HG03575 (cell line): Measurements from ENCODE around the gene DNAH10.

Experiments
- ATAC-seq: cut with Tn5 transposase; IDR thresholded peaks from one replicate; pipeline ENCODE4 v1.9.1; 2021; ENCODE audit not compliant: unreplicated experiment, insufficient number of reproducible peaks, low FRiP score; ENCODE audit errors: extremely low read depth

DNAH10 gene

GRCh38 chr12:123761841-123762714 lies at the start of gene DNAH10:
Gene DNAH10 (plus strand): TSS chr12:123762301. CDS start chr12:123762337, 36 bp downstream.
- ATAC-seq = no peak

GRCh38 chr12:123712780-123713319 lies 49.3 kb upstream of the DNAH10 start:
- no peak for ATAC-seq

GRCh38 chr12:123713398-123713797 lies 48.7 kb upstream of the DNAH10 start:
- no peak for ATAC-seq

- no peak for ATAC-seq
These were observed 48.1 kb upstream of the DNAH10 start for GRCh38 chr12:123713823-123714585.

- ATAC-seq = no peak
These were observed 46.9 kb upstream of the DNAH10 start for GRCh38 chr12:123715195-123715594.

- ATAC-seq = no peak
These were observed 44.8 kb upstream of the DNAH10 start for GRCh38 chr12:123717350-123717749.

- ATAC-seq = no peak
These were observed 41.8 kb upstream of the DNAH10 start for GRCh38 chr12:123720141-123720814.

GRCh38 chr12:123721245-123721644 lies 40.9 kb upstream of the DNAH10 start:
- ATAC-seq = no peak

- no peak for ATAC-seq
These were observed 39.1 kb upstream of the DNAH10 start for GRCh38 chr12:123723011-123723410.

GRCh38 chr12:123723765-123724164 lies 38.3 kb upstream of the DNAH10 start:
- no peak for ATAC-seq

GRCh38 chr12:123726244-123726643 lies 35.9 kb upstream of the DNAH10 start:
- no peak for ATAC-seq

GRCh38 chr12:123726962-123727361 lies 35.1 kb upstream of the DNAH10 start:
- ATAC-seq = no peak

- no peak for ATAC-seq
These were observed 34.2 kb upstream of the DNAH10 start for GRCh38 chr12:123727878-123728277.

GRCh38 chr12:123731596-123731995 lies 30.5 kb upstream of the DNAH10 start:
- ATAC-seq = no peak

- ATAC-seq = no peak
These were observed 29.9 kb upstream of the DNAH10 start for GRCh38 chr12:123732251-123732650.

GRCh38 chr12:123733229-123733628 lies 28.9 kb upstream of the DNAH10 start:
- no peak for ATAC-seq

- no peak for ATAC-seq
These were observed 27.8 kb upstream of the DNAH10 start for GRCh38 chr12:123734268-123734667.

- no peak for ATAC-seq
These were observed 20.0 kb upstream of the DNAH10 start for GRCh38 chr12:123741937-123742572.

GRCh38 chr12:123743002-123743401 lies 19.1 kb upstream of the DNAH10 start:
- ATAC-seq = no peak
